ENCODE results near the gene SKIC3. TPM values are rescaled to one million over a fixed set of nuclear protein-coding genes. Genes with fewer than 3 reads are reported as not detected.

The SKIC3 gene
- total RNA-seq, 4 donors from 2014 or later: 54.0 to 85.3 (median 61.6) TPM

DNA sequence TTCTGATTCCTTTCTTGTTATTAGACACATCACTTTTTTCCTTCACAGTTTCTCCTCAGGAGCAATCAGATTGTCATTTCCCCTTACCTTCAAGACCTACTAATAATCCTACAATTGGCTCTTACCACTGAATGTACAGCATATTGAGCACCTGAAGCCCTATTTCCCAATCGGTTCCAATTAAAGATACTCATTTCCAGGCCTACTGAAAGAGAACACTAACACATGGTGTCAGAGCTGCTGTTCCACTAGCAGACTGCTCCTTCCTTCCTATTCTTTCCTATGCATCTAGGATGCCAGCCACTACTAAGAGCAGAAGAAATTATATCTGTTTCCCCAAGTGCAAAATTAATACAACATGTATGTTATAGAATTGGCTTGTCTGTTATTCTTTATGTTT lies 34.6 kb downstream of the SKIC3 start:
- DNase-seq (ENCODE audit: low spot score): no peak
- TF ChIP-seq, protein P1, sequence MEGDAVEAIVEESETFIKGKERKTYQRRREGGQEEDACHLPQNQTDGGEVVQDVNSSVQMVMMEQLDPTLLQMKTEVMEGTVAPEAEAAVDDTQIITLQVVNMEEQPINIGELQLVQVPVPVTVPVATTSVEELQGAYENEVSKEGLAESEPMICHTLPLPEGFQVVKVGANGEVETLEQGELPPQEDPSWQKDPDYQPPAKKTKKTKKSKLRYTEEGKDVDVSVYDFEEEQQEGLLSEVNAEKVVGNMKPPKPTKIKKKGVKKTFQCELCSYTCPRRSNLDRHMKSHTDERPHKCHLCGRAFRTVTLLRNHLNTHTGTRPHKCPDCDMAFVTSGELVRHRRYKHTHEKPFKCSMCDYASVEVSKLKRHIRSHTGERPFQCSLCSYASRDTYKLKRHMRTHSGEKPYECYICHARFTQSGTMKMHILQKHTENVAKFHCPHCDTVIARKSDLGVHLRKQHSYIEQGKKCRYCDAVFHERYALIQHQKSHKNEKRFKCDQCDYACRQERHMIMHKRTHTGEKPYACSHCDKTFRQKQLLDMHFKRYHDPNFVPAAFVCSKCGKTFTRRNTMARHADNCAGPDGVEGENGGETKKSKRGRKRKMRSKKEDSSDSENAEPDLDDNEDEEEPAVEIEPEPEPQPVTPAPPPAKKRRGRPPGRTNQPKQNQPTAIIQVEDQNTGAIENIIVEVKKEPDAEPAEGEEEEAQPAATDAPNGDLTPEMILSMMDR (IDR thresholded peaks at IDR 0.05): no peak
- no peak for ATAC-seq (ENCODE audit: low FRiP score)

DNA sequence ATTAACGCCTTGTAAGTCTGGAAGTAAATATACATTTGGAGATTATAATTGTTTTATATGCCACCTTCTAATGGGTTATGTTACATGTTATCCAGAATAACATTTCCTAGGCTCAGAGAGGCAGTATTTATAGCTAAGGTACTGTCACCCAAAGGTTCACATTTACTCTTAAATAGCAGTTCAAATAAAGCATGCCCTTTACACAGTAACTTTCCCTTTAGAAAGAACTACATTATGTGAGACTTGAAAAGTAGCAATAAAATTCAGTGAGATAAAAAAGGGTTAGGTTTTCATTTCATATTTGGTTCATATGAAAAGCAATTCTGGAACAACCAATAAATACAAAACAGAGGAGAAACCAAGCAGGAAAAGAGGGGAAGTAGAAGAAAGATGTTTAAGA lies 35.1 kb downstream of the SKIC3 start:
- DNase-seq (ENCODE audit: low spot score): no peak
- ATAC-seq (ENCODE audit: low FRiP score): no peak
- TF ChIP-seq, protein P1 (IDR thresholded peaks at IDR 0.05): no peak

DNA sequence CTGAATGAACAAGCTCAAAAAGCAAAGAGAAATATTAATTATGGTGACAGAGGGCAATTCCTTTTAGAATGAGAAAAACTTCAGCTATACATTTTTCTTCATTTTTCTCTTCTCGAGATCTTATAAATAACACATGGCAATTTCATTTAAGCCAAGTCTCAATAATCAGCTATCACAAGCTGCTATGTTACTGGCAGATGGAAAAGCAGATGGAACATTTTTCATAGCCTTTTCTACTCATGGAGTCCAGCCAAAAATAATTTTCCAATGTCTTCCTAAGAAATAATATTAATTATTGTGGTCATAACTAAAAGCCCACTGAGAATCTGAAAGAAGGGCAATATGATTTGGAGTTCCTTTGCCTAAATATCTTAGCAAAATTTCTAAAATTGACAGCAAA lies 35.6 kb downstream of the SKIC3 start:
- TF ChIP-seq, protein P1 (IDR thresholded peaks at IDR 0.05): no peak
- DNase-seq (ENCODE audit: low spot score) (no peak), ATAC-seq (ENCODE audit: low FRiP score) (no peak)

- no peak for ATAC-seq (ENCODE audit: low FRiP score)
- DNase-seq (ENCODE audit: low spot score): no peak
- TF ChIP-seq, protein P1 (IDR thresholded peaks at IDR 0.05): no peak
Observed at GRCh38 chr5:95518417-95518816, 36.4 kb downstream of the SKIC3 start.

- TF ChIP-seq, protein P1 (IDR thresholded peaks at IDR 0.05): no peak
- no peak for ATAC-seq (ENCODE audit: low FRiP score)
Observed at GRCh38 chr5:95511606-95512005, 43.2 kb downstream of the SKIC3 start.

GRCh38 chr5:95508550-95508949 lies 46.2 kb downstream of the SKIC3 start:
- TF ChIP-seq, protein P1 (IDR thresholded peaks at IDR 0.05): no peak
- DNase-seq (ENCODE audit: low spot score) (no peak), ATAC-seq (ENCODE audit: low FRiP score) (no peak)

More at GRCh38 chr5:95511606-95512005, 43.2 kb downstream of the SKIC3 start:
- no peak for DNase-seq (ENCODE audit: low spot score)

Small RNAs within 50 kb of the gene (small RNA-seq; reads per million reads assigned to genes)
- not detected for gene RNU6-308P

Other genes starting within 250 kb of the SKIC3 start
- gene FAM81B, start 163.6 kb downstream of the SKIC3 start, total RNA-seq: 1 to 10 TPM in 1 of 4 donors, not detected in 3; 8.8 TPM
- gene ARSK, start 124 bp upstream of the SKIC3 start, total RNA-seq: 1 to 10 TPM; 3.0 to 9.5 (median 6.1) TPM
- under 1 TPM in 3 of 4 donors, not detected in 1; 0.19 to 0.95 (median 0.24) TPM for gene GPR150, start 65.1 kb upstream of the SKIC3 start, total RNA-seq
- 1 to 10 TPM in 3 of 4 donors, under 1 TPM in 1; 0.88 to 1.6 (median 1.2) TPM for gene RFESD, start 91.8 kb upstream of the SKIC3 start, total RNA-seq
- 1 to 10 TPM in 2 of 4 donors, under 1 TPM in 2; 0.84 to 2.4 (median 1.4) TPM for gene SPATA9, start 128.0 kb upstream of the SKIC3 start, total RNA-seq
- 100 to 1,000 TPM; 109 to 245 (median 183) TPM for gene RHOBTB3, start 176.4 kb upstream of the SKIC3 start, total RNA-seq

Data from omental fat pad (tissue), 4 donors.